AG09309 (cell line): ENCODE measurements around the gene IFT57.

Experiments used
- DNase-seq: peaks from one replicate; pipeline ENCODE4 v3.0.0-alpha.2; 2010; ENCODE audit warnings: low read depth
- H3K4me3 ChIP-seq: 2 replicates; pipeline ENCODE4 v1.5.1; 2011; ENCODE audit warnings: mild to moderate bottlenecking, low read depth, low read length, moderate library complexity; ENCODE audit not compliant: control insufficient read depth
- TF ChIP-seq, protein P1 (sequence below): IDR thresholded peaks from 2 replicates; pipeline ENCODE4 v1.5.1; 2011; ENCODE audit warnings: mild to moderate bottlenecking, low read depth, low read length, inconsistent platforms; ENCODE audit not compliant: insufficient read depth, control insufficient read depth; ENCODE audit errors: missing control alignments

The IFT57 gene

DNA sequence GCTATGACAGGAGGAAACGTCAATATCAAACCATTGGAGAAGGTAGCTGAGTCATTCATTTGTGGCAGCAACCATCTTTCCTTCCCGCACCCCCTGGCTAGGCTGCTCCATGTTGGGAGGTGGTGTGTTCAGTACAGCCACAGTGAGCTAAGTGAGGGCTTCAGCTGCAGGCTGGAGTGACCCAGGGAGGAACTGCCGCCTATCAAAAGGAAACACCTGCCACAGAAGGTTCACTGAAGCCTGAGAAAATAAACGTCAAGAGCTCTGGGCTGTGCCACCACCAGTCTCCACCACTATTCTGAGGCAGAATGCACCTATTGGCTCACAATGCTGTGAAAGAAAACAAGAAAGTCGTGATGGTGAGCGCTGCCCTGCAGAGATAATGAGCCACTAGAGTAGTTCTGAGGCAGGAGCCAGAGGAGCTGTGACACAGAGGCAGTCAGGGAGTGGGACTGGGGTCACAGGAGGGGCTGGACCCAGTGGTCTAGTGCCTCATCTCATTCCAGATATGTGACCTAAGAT, 96.6 kb downstream of the IFT57 start:
- no peak for DNase-seq
- H3K4me3 ChIP-seq, result no peak overlapping the region
- TF ChIP-seq, protein P1, sequence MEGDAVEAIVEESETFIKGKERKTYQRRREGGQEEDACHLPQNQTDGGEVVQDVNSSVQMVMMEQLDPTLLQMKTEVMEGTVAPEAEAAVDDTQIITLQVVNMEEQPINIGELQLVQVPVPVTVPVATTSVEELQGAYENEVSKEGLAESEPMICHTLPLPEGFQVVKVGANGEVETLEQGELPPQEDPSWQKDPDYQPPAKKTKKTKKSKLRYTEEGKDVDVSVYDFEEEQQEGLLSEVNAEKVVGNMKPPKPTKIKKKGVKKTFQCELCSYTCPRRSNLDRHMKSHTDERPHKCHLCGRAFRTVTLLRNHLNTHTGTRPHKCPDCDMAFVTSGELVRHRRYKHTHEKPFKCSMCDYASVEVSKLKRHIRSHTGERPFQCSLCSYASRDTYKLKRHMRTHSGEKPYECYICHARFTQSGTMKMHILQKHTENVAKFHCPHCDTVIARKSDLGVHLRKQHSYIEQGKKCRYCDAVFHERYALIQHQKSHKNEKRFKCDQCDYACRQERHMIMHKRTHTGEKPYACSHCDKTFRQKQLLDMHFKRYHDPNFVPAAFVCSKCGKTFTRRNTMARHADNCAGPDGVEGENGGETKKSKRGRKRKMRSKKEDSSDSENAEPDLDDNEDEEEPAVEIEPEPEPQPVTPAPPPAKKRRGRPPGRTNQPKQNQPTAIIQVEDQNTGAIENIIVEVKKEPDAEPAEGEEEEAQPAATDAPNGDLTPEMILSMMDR, result no peak

DNA sequence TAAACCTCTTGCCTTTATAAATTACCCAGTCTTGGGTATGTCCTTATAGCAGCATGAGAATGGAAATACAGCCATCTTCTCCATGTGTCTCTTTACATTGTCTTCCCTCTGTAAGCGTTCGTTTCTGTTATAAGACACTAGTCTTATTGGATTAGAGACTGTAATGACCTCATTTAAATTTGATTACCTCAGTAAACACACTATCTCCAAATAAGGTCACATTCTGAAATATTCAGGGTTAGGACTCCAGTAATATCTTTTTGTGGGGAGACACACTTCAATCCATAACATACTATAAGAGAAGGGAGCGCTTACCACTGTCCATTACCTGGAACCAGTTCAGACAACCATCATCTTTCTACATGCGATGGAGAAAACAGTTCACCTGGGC, 97.1 kb downstream of the IFT57 start:
- no peak overlapping the region for H3K4me3 ChIP-seq
- TF ChIP-seq, protein P1, result no peak
- no peak for DNase-seq

DNA sequence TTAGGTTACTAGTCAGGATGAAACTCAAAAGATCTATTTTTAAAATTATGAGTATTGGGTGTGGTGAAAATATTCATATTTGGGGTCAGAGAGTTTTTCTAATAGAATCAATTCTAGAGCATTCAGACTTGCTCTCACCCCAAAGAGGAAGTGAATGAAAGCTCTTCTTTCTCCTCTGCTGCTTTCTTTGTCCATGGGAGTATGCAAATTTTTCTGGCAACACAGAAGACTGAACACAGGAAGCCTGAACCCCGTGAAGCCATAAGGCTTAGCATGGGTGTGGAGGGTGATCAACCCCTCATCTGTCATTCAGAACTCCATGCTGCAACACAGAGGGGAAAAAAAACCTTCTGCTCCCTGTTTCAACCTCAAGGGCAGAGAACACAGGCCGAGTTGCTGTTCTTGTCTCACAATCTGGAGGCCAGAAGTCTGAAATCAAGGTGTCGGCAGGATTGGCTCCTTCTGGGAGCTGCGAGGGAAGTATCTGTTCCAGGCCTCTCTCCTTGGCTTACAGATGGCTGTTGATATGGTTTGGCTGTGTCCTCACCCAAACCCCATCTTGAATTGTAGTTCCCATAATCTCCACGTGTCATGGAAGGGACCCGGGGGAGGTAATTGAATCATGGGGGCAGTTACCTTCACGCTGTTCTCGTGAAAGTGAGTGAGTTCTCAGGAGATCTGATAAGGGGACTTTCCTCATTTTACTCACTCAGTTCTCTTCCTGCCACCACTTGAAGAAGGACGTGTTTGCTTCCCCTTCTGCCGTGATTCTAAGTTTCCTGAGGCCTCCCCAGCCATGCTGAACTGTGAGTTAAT, 97.7 kb downstream of the IFT57 start:
- TF ChIP-seq, protein P1, result no peak
- no peak overlapping the region for H3K4me3 ChIP-seq

DNA sequence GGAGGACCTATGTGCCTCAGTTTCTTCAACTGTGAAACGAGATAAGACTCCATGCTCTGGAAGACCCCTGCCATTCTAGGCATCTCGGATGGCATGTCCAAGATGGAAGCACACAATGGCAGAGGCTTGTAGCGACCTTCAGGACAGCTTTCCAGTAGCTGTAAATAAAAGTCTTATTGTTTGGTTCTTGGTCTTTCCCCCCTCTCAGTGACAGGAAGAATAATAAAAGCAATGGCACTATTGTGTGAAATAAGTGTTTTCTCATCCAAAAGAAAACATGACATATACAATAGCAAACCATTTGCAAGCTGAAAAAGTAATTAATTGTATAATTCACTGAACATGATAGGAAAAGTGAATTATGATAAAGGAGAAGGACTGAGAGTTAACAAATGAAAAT, 98.9 kb downstream of the IFT57 start:
- TF ChIP-seq, protein P1, result no peak
- no peak overlapping the region for H3K4me3 ChIP-seq
- no peak for DNase-seq

More for the DNA sequence above, 97.7 kb downstream of the IFT57 start:
- no peak for DNase-seq

DNA sequence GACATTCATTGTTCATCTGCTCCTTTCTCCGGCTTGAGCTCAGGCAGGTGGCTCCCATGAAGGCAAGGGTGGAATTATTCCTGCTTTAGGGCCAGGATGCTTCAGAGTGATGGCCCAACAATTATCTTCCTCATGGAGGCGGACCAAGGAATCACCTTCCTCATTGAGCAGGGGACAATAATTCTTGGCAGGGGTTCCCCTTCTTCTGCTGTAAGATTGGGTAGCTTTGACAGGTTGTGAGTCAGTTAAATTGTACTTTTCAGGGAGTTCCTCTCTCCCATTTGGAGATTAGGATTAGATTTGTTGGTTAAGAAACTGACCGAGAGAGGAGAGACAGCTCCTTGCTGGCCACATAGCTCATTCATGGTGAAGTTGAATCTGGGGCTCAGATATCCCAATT, 99.9 kb downstream of the IFT57 start:
- TF ChIP-seq, protein P1, result no peak
- no peak overlapping the region for H3K4me3 ChIP-seq
- DNase-seq, result no peak

DNA sequence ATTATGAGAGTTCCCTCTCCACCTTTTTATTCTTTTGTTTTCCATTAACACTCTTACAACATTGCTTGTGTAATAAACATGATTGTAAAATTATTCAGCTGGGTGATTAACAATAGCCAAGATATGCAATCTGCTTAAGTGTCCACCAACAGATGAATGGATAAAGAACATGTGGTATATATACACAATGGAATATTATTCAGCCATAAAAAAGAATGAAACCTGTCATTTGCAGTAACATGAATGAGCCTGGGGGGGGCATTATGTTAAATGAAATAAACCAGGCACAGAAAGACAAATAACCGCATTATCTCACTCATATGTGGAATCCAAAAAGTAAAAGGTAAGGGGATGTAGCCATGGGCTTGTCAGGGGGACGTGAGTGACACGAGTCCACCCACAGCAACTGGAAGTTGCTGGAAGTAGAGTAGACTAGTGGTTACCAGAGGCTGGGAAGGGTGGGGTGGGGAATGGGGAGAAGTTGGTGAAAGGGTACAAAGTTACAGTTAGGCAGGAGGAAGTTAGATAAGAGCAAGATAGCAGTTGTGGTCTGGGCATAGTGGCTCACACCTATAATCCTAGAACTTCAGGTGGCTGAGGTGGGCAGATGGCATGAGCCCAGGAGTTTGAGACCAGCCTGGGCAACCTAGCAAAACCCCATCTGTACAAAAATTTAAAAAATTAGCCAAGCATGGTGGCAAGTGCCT, 102.7 kb downstream of the IFT57 start:
- TF ChIP-seq, protein P1, result no peak
- H3K4me3 ChIP-seq, result no peak overlapping the region
- no peak for DNase-seq
